Measurements from ENCODE around the gene FGF14.

Gene FGF14

DNA sequence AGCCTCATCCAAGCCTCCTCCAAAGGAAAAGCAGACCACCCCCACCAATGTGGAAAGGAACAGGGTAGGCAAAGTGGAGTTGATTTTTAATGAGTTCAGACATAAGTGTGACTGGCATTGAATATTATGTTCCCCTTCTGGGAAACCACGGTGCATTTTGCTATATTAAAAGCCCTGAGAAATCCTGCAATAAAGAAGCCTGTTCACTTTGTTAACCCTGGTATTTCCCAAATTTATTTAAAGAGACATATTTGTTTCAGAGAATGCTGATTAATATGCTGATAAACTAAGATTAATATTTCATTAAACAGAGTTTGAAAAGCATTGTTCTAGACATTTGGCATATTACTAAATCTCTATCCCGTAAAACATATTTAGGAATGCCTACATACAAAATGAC lies 151.4 kb downstream of the FGF14 start:
- no peak for DNase-seq (ENCODE audit: low spot score)

DNA sequence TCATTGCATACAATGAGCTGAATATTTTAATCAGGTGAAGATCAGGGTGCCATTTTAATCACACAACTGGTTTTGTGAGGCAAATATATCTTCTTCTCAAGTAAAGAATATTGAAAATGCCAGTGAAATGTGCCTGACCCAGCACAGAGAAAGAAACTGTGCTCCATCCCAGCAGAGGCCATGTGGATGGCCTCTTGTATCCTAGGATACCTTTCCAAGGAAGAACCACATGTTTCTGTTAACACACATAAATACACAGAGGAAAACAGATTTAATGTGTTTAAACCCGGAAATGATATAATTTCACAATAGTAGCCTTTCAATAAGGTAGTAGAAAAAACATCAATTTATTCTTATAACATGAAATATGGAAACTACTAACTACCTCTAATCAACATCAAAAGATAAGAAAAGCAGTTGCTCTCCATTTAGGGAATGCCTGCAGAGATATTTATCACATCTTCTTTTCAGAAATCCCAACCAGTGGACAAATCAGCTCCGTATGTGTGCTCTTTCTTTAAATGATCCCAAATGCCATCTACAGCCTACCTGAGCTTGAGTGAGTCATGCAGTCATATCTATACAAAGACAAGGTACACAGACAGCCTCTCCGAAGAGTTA lies 157.1 kb downstream of the FGF14 start:
- DNase-seq (ENCODE audit: low spot score) = no peak

DNA sequence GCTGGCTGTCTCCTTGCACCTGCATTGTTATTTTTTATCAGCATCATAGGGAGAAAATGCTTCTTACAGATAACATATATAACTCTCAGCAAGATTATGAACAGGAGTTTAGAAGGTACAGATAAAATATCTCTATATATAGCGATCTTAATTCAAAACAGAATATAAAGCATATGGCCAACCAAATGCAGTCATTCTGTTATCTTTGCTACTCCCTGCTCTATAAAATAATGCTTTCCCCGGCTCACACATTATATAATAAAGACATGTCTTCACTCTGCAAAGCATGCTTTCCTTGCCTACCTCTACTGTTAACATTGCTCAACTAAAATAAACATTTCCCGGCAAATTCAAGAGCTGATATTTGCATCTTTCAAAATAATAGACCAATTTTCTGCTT lies 161.7 kb downstream of the FGF14 start:
- no peak for DNase-seq (ENCODE audit: low spot score)

DNA sequence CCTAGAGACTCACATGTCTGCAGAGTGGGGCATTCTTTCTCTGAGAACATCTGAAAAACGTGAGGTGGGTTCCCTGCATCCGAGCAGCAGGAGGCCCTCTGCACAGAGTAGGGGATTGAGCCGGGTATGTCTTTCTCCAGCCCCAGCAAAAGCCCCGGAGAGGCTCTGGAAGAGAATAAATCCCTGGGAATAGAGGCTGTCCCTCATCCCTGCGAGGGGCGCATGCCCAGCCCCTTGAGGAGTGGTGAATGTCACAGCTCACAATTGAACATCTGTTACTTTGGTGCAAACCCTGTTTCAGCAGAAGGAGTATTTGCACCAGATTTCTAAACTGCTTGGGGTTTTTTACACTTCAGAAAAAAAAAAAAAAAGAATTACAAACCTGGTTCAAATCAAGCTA lies 164.6 kb downstream of the FGF14 start:
- no peak for DNase-seq (ENCODE audit: low spot score)

DNA sequence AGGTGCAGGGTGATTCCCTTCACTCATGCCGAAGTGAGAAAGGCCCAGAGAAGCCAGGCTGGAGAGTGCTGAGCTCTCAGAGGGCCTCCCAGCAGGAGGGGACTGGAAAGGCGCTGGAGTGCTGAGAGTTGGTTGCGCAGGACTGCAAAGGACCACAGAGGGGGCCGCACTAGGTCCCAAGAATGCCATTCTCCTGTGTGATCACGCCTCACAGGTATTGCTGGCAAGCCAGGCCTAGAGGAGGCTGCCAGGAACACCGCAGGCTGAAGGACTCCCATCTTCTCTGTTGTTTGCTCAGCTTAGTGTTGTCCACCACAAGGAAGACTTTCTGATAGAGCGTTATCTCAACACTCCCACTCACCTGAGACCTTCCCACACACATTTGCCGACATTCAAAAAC lies 165.0 kb downstream of the FGF14 start:
- DNase-seq (ENCODE audit: low spot score) = no peak

DNA sequence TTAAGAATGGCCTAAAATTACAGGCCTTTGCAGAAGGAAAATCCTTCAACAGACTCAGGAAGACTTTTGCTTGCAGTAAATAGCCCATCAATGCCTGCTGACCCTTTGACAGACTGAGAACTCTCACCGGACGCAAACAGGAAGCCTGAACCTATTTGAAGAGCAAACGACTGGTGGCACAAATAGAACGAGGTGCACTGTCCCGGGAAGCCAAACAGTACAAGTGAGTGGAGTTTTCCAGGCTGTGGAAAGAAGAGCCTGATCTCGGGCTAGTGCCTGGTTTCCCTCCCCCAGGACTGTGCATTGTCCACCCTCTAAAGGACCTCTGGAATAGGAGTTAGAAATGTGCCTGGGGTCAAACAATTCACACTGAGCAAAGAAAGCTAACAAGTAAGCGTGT lies 165.5 kb downstream of the FGF14 start:
- DNase-seq (ENCODE audit: low spot score) = no peak

DNA sequence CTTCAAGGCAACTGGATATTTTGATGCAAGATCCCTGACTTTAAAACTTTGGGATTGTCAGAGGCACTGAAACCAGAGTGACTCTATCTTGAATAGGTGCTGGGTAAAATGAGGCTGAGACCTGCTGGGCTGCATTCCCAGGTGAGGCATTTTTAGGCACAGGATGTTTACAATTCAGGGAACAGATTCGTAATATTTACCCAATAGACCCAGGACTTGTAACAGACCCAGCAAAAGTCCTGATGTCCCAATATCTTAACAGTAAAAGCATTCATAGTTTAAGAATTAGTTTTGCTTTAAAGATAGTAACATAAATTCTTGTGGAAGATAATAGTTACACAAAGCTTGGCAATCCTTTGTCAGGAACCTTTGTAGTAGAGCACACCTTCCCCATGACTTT lies 166.2 kb downstream of the FGF14 start:
- DNase-seq (ENCODE audit: low spot score) = no peak

DNA sequence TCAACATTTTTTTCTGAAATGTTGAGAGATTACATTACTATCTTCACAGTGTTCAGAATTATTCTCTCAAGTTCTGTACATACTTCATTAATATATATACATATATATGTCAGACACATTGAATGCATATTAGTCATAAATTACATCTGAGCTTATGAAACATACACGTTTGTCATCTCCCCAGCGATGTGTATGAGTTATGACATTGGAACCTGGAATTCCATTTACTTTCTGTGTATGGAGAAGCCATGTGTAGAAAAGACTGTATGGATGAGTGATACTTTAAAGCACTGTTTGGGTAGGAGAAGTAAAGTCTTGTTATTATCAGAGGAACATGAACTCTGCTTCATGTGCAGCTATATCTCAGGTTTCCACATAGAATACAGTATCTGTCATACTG lies 167.2 kb downstream of the FGF14 start:
- DNase-seq (ENCODE audit: low spot score) = no peak

DNA sequence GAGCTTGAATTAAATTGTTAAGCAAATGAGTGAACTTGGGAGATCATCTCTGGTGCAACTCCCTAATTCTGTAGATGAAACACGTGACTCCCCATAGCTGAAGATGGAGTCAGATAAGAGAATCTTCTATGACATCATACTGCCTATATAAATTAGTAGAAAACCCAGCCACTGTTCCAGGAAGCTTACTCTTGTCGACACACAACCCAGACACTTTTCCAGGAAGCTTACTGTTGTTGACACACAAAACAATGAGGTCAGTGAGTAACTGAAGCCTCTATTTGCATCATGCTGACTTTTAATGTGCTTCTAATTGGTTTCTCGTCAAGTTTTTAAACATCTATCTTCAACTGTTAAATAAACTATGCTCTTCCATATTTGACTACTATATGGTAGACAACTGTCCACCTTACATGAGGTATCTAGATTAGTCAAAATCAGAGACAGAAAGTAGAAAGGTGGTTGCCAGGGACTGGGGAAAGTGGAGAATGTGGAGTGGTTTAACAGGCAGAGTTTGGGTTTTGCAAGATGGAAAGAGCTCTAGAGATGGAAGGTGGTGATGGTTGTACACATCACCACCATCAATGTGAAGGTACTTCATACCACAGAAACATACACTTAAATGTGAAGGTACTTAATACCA lies 168.2 kb downstream of the FGF14 start:
- DNase-seq (ENCODE audit: low spot score) = no peak

DNA sequence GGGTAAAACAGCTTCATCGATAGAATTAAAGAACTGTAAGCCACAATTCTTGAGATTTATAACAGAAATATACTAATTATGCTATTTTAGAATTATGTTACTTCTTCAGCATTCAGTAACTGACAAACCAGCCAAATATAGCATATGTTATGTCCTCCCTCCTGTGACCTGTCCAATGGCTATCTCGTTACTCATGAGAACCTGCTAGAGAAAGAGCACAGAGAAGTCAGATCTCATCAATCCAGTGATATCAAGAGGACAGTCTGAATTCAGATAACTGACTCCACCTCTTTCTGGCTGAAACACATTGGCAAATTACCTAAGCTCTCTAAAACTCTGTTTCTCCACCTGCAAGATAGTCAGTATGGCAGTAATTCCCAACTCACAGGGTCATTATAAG lies 170.4 kb downstream of the FGF14 start:
- no peak for DNase-seq (ENCODE audit: low spot score)

DNA sequence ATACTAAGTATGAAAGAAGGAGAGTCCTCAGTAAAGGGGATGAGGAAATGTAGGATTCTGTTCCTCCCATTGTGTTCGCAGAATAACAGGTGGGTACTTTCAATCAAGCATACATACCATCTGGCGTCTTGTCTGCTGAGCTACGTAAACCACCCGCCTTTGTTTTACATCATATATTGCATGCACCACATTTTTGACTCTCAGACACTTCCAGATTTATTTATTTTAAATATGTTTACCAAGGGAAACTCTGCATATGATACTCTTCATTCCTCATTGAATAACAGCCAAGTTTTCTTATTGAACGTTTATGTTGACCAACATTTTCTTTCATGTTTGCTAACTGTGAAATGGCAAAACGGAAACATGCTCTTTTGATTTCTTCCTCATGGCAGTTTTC lies 174.1 kb downstream of the FGF14 start:
- DNase-seq (ENCODE audit: low spot score) = no peak

DNA sequence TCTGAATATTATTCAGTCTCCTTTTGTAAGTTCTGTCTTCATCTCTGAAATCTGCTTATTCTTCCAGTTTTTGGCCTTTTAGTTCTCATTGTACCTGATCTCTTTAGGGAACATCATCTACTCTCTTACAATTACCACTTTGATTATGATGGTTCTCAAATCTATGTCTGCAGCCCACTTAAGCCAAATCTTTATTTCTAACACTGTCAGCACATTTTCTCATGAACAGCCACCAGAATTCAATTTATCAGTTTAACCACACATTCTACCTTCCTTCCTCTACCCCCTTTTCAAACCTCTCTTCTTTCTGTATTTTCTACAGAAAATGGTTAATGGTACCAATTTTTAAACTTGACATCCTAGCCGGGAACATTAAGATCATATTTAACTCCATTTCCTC lies 175.3 kb downstream of the FGF14 start:
- DNase-seq (ENCODE audit: low spot score) = no peak

DNA sequence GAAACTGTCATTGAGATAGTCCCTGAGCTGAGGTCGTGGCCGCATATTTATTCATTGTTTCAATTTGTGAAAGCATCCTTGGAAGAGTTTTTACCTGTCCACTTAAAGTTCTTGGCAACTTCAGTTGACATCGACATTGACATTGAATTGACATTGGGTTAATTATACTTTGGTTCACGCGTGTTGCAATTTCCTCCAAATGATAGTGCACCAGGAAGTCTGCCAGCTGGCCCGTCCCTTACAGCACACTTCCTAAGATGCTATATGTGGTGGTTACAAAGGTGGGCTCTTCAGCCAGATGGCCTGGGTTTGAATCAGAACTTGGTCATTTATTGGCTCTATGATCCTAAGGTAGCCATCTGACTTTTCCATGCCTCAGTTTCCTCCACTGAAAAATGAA lies 176.0 kb downstream of the FGF14 start:
- no peak for DNase-seq (ENCODE audit: low spot score)

DNA sequence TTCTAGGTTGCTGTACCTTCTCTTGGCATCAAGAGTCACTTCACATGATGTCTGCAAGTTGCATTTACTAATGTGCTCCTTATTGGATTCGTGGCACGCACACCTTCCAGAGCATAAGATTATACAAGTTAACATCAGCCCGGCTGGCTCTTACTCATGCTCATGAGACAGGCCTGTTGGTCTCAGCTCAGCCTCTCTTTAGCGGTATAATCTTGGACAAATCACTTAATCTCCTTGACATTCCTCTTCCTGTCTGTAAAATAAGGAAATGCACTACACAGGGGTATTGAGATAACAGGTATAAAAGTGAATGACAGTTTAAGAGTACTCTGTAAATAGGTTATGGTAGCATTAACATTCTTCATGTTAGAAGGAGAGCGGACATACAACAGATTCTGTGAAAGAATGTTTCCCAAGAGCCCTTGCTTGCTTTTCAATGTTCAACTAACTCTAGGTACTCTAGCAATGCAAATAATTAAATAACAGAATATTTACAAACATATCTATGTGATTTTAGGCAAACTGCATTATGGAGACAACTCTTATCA lies 181.1 kb downstream of the FGF14 start:
- no peak for DNase-seq (ENCODE audit: low spot score)

DNA sequence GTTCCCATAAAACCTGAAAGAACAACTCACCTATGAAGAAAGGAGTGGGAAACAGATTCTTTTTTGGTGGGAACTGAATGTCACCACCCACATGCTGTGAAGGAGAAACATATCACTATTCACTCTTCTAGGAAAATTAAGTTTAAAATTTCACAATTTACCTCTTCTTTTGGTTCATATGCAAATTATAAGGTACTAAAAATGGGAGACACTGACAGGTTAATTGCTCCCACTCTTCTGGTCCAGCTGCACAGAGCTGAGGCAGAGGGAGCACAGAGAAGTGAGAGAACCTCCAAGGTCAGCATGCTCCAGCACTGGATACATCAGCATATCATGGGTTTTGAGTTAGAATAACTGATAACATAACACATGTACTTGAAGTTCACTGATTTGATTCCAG lies 186.9 kb downstream of the FGF14 start:
- no peak for DNase-seq (ENCODE audit: low spot score)

DNA sequence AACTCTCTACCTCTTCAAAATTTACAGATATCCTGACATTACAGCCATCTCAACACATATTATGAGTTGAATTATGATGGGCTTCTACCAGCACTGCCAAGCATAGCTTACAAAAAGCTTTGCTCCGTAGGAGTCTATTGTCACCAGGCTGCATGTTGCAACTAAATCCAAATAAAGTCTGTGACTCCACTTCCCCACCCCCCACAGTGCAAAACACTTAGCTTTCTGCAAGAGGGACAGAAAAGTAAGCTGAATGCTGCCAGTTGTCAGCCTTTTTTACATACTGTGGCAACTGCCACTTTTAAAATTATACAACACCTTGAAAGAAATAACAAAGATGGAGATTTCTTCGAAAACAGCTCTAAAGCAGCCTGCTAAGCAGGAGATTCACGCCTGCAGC lies 189.1 kb downstream of the FGF14 start:
- no peak for DNase-seq (ENCODE audit: low spot score)

DNA sequence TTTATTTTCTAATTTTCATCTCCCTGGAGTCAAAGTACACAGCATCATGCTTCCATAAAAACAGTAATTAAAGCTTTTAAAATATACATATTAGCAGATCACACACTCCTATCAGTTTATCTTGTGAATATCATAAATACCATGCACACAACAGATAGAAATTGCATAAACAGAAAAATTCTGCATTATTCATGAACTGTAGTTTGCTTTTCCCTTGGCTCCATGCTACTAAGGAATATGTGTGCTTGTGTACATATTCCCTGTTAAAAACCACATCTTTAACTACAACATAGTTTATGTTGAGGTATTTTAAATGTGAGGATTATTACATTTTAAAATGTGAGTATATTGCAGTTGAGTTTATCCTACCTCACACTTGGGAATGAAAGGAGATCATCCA lies 193.5 kb downstream of the FGF14 start:
- no peak for DNase-seq (ENCODE audit: low spot score)

DNA sequence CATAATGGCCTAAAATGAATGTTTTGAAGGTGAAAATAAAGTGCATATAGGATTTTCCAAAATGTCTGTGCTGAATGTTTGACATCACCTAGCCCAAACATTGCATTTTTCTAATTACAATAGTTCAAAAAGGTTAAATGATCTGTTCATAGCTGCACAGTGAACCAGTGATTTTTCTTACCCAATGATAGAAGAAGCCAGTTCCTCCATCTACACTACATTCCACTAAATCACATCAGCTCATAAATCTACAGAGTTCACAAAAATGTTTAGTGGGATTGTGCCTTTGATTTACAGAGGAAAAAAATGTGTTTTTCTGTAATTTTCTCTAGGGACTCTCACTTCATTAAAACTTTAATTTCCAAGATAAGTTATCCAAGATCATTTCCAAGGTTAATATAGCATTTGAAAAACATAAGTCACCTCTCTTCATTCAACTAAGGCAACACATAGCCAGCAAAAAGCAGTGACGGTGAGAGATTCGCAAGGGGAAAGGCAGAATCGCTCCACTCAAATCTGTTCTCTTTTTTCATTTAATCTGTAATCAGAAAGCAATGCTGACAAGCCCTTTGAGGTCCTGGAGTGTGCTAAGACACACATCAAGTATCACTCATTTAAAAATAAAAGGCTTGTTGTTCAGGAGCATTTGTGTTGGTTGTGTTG lies 194.0 kb downstream of the FGF14 start:
- DNase-seq (ENCODE audit: low spot score) = no peak

DNA sequence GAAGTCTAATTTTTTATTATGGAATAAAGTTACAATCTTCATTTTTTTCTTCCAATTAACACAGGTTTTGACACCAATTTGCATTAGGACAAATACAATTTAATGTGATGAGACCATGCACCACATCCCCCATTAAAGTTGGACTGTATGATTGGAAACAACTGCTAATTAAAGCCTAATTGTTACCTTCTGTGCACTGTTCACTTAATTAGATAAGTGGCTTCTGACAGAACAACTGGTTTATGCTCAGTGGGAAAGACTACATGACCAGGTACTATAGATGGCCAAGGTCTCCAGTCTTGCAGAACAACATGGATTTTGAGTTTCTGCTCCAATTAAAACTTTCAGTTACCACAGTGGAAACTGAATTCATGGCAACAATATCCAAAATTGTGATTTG lies 198.1 kb downstream of the FGF14 start:
- DNase-seq (ENCODE audit: low spot score) = no peak

DNA sequence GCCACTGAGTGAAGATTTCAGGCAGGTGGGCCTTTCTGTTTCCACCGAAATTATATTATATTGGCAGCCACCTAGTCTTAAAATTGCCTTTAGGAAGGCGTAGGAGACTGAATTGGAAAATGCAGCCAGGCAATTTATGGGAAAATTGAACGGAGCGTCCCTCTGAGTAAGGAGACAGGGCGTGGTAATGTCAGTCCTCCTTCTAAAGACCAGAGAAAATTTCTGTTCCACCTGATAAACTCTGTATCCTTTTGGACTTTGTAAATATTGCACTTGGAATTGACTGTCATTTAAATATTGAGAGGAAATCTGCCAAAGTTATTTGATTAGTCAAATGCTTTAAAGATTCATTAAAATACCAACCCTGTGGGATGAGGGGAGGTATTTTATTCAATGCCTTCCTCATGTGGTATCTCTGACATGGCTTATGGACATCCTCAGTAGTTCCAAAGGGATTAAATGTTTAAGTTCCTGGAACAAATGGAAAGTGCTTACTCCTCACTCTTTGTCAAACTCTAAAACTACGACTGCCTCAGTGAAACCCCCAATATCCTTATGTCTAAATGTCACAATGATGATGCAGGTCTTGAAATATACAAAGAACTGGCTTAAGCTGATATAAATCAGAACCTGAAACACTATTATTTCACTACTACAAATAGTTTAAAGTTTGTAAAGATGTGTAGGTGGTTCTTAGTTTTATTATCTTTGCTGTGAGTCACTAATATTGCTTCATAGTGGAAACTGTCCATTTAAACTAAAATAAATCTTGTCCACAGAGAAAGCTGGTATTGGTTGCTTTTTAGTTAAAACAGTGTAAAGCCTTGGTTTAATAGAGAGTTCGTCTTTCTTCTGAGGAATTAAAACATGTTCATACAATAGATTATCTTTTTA lies 203.2 kb downstream of the FGF14 start:
- no peak for DNase-seq (ENCODE audit: low spot score)

DNA sequence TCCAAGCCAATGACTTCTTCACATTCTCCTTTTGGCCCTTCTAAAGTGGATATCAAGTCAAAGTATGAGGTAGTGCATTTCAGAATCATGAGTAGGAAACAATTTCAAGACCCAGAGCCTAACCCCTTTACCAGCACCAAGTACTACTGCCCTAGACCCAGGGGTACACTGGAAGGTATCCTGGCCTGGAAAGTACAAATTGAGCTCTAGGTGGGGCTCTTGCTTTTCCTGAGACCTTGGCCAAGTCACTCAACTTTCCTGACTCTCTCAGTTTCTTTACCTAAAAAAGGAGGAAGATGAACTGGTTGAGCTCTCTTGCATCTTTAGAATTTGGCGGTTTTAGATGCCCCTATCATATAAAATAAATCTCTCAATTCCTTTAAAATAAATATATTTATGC lies 204.7 kb downstream of the FGF14 start:
- no peak for DNase-seq (ENCODE audit: low spot score)
